ENCODE results near the gene NFIB. TPM values are rescaled to one million over a fixed set of nuclear protein-coding genes. Genes with fewer than 3 reads are reported as not detected.

NFIB gene
- polyA plus RNA-seq, 1 experiment, result 0.47 TPM

DNA sequence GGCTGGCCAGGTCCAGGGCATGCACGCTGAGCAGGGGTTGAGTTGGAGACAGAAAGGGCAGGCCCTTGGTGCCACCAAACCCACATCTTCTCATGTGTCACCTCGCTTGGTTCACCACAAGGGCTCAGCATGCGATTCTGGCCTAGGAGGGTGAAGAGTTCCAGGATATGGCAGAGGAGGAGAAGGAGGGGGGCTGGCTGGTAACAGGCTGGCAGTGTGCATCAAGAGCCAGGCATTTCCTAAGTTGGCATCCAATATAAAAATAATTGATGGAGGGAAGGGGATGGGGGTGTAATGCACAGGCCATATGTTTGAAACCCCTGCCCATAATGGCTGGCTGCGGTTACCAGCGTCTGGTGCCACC is 255.6 kb downstream of the NFIB start:
- POLR2A ChIA-PET, result no interaction called here
- Histone ChIP-seq H3K36me3 (ENCODE audit: control insufficient read depth, insufficient read depth, low read length) (no peaks in the 10 kb centered on the region), H3K27me3 (ENCODE audit: control insufficient read depth, insufficient read depth, low read length) (no peaks in the 10 kb centered on the region), H3K4me3 (ENCODE audit: low read depth, low read length) (no peak overlapping the region)
- DNase-seq (ENCODE audit: low read depth), result no peak
- TF ChIP-seq, protein P1, sequence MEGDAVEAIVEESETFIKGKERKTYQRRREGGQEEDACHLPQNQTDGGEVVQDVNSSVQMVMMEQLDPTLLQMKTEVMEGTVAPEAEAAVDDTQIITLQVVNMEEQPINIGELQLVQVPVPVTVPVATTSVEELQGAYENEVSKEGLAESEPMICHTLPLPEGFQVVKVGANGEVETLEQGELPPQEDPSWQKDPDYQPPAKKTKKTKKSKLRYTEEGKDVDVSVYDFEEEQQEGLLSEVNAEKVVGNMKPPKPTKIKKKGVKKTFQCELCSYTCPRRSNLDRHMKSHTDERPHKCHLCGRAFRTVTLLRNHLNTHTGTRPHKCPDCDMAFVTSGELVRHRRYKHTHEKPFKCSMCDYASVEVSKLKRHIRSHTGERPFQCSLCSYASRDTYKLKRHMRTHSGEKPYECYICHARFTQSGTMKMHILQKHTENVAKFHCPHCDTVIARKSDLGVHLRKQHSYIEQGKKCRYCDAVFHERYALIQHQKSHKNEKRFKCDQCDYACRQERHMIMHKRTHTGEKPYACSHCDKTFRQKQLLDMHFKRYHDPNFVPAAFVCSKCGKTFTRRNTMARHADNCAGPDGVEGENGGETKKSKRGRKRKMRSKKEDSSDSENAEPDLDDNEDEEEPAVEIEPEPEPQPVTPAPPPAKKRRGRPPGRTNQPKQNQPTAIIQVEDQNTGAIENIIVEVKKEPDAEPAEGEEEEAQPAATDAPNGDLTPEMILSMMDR (IDR thresholded peaks at IDR 0.05; ENCODE audit: insufficient read depth, low read depth, low read length), result no peak
- CTCF ChIA-PET, result interaction anchor here (0.9 kb wide), 1 partner anchor 10 kb away, joined by 3 read pairs; no protein-coding TSS in a partner anchor

DNA sequence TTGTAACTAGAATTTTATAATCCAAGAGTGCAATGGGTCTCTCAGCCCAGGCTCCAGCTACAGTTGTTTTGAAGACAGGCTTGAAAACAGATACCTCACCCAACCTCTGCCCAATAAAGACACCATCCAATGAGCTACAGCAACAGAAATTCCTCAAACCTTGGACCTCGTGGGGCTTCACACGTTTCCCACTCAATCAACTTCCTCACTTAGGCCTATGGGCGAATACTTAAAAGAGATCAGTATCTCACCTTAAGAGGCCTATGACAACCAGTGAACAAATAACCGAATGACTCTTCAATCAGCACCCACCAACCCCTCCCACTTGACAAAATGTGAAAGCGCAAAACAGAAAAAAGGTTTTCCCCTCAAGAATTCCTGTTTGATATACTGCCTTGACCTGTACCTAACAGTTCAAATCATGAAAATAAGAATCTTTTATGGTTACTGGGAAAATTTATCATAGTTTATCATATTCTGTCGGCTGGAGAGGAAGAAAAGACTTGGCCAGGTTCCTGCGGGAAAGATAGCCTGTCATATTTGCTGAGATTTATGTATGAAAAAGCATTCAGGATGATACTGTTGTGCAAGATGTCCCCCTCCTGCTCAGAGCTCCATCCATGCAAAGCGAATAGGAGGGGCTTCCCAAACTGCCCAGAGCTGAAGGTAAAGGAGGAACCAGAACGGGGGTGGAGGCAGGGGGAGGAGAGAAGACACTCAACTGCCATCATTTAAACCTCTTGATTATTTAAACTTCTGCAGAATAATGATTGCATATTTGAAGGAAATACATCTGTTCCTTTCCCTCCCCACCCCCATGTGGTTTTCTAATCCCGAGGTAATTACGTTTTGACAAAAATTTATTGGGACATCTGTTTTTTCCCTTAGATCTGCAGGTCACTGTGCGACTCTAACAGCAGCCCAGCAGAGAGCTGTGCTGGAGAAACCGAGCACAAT is 256.3 kb downstream of the NFIB start:
- POLR2A ChIA-PET, result no interaction called here
- CTCF ChIA-PET, result interaction anchor here (0.9 kb wide), 1 partner anchor 11 kb away, joined by 3 read pairs; no protein-coding TSS in a partner anchor

DNA sequence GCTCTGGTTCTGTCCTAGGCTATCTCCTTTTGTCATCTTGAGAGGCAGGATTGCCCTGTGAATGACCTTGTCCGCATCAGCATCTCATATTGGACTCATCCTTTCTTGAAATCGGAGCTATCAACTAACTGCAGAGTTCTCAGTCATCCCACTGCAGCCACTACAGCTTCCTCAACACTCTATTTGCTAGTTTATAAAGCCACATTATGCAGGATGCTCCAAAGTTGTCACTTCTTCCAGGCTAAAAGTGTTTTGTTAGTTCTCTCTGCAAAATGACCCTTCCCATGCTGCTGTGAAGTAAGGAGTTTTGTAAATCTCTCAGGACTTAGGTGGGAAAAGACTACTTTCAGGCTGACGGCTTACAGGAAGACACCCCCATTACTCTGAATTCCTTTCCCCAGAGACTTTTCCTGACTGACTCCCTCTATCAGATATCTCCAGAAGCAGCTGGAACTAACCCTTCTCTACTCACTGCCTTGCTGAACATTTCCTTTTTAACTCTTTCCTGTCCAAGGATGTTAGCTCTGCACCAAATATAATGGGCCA is 257.6 kb downstream of the NFIB start:
- TF ChIP-seq, protein P1 (IDR thresholded peaks at IDR 0.05; ENCODE audit: insufficient read depth, low read depth, low read length), result no peak
- no peaks in the 10 kb centered on the region for H3K36me3 ChIP-seq (ENCODE audit: control insufficient read depth, insufficient read depth, low read length)
- H3K27me3 ChIP-seq (ENCODE audit: control insufficient read depth, insufficient read depth, low read length), result no peaks in the 10 kb centered on the region
- H3K4me3 ChIP-seq (ENCODE audit: low read depth, low read length), result no peak overlapping the region
- ChIA-PET CTCF (no interaction called here), POLR2A (no interaction called here)
- DNase-seq (ENCODE audit: low read depth), result no peak

More for the DNA sequence above, 256.3 kb downstream of the NFIB start:
- DNase-seq (ENCODE audit: low read depth), result no peak
- no peak overlapping the region for H3K4me3 ChIP-seq (ENCODE audit: low read depth, low read length)
- H3K36me3 ChIP-seq (ENCODE audit: control insufficient read depth, insufficient read depth, low read length), result no peaks in the 10 kb centered on the region
- H3K27me3 ChIP-seq (ENCODE audit: control insufficient read depth, insufficient read depth, low read length), result no peaks in the 10 kb centered on the region
- TF ChIP-seq, protein P1 (IDR thresholded peaks at IDR 0.05; ENCODE audit: insufficient read depth, low read depth, low read length), result no peak

GRCh38 chr9:14054096-14054495 is 259.8 kb downstream of the NFIB start:
- no peak for DNase-seq (ENCODE audit: low read depth)
- no peaks in the 10 kb centered on the region for H3K27me3 ChIP-seq (ENCODE audit: control insufficient read depth, insufficient read depth, low read length)
- CTCF ChIA-PET, result no interaction called here
- TF ChIP-seq, protein P1 (IDR thresholded peaks at IDR 0.05; ENCODE audit: insufficient read depth, low read depth, low read length), result no peak
- POLR2A ChIA-PET, result no interaction called here
- no peak overlapping the region for H3K4me3 ChIP-seq (ENCODE audit: low read depth, low read length)
- no peaks in the 10 kb centered on the region for H3K36me3 ChIP-seq (ENCODE audit: control insufficient read depth, insufficient read depth, low read length)

DNA sequence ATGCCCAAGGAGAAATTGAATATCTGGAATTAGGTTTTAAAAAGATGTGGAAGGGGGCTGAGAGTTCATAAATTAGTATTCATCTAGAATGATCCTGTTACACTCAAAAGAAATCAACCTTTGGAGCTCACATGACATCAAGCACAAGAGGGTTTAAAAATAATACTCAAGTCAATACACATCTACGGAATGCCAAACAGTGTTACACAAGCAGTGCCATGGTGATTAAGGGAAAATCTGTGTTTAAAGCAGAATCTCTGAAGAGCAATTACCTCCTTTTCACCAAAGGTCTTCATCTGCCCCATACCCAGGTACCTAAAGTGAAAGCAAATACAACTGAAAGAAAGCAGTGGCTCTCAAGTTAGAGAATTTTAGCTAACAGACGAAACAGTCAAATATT is 261.6 kb downstream of the NFIB start:
- no peak overlapping the region for H3K4me3 ChIP-seq (ENCODE audit: low read depth, low read length)
- POLR2A ChIA-PET, result no interaction called here
- CTCF ChIA-PET, result no interaction called here
- no peak for DNase-seq (ENCODE audit: low read depth)
- TF ChIP-seq, protein P1 (IDR thresholded peaks at IDR 0.05; ENCODE audit: insufficient read depth, low read depth, low read length), result no peak
- H3K36me3 ChIP-seq (ENCODE audit: control insufficient read depth, insufficient read depth, low read length), result no peaks in the 10 kb centered on the region
- no peaks in the 10 kb centered on the region for H3K27me3 ChIP-seq (ENCODE audit: control insufficient read depth, insufficient read depth, low read length)

All from BJ (cell line).